ENCODE measurements around the gene DLX4. TPM values are rescaled to one million over a fixed set of nuclear protein-coding genes. Genes with fewer than 3 reads are reported as not detected.
A peak's percentile ranks its signal among the peaks of the same experiment; 100 is the strongest.

The DLX4 gene
- total RNA-seq, 1 experiment from 2014 or later, result 0.44 TPM

GRCh38 chr17:49992933-49993422, 24.0 kb downstream of the DLX4 start:
- no peak for TF ChIP-seq CTCF (conservative IDR thresholded peaks at IDR 0.05; ENCODE audit: low read depth, low read length)
- no peak for TF ChIP-seq EZH2phosphoT487 (IDR thresholded peaks at IDR 0.05; ENCODE audit: borderline replicate concordance, low read length)
- no peak for TF ChIP-seq EZH2 (IDR thresholded peaks at IDR 0.05; ENCODE audit: low read length, unreplicated experiment)
- H3K27me3 ChIP-seq (ENCODE audit: low read length), result peaks cover 12% of the 10 kb centered on the region
- H3F3A ChIP-seq (ENCODE audit: low read length, unreplicated experiment), result no peaks in the 10 kb centered on the region
- no peaks in the 10 kb centered on the region for H4K20me1 ChIP-seq (ENCODE audit: low read length)
- no peak overlapping the region for H3K9ac ChIP-seq (ENCODE audit: low read length)
- no peaks in the 10 kb centered on the region for H3K9me2 ChIP-seq (replicated peaks; ENCODE audit: low read length)
- no peaks in the 10 kb centered on the region for H3K9me3 ChIP-seq (ENCODE audit: low read length)
- H3K4me2 ChIP-seq (ENCODE audit: low read length), result peak overlapping the region; percentile 85
- BruUV-seq (replicated peaks), result no TSS peak
- no peaks in the 10 kb centered on the region for H3K79me2 ChIP-seq (ENCODE audit: low read length)
- H3K27ac ChIP-seq (ENCODE audit: low read length), result no peak overlapping the region
- H3K36me3 ChIP-seq (ENCODE audit: low read depth, low read length), result no peaks in the 10 kb centered on the region
- CTCF ChIA-PET, result interaction anchor here (1.0 kb wide), 1 partner anchor 94 kb away, joined by 3 read pairs; no protein-coding TSS in a partner anchor
- H3K4me3 ChIP-seq (ENCODE audit: low read length), result peak overlapping the region; percentile 68
- POLR2A ChIA-PET (ENCODE audit: unreplicated experiment), result no interaction called here
- DNase-seq, result no peak
- intact Hi-C loops (cut with micrococcal nuclease), result no loop called here
- peaks cover 29% of the 10 kb centered on the region for H3K4me1 ChIP-seq (ENCODE audit: insufficient read depth, low read length)
- ATAC-seq, result no peak
- H2AFZ ChIP-seq (ENCODE audit: low read length), result peak overlapping the region; percentile 73

GRCh38 chr17:49993423-49994060, 24.6 kb downstream of the DLX4 start:
- Histone ChIP-seq H3K4me3 (ENCODE audit: low read length) (peak overlapping the region; percentile 68), H3K79me2 (ENCODE audit: low read length) (no peaks in the 10 kb centered on the region), H3K4me2 (ENCODE audit: low read length) (peak overlapping the region; percentile 85), H3K9me3 (ENCODE audit: low read length) (no peaks in the 10 kb centered on the region), H3K9me2 (replicated peaks; ENCODE audit: low read length) (no peaks in the 10 kb centered on the region), H3K36me3 (ENCODE audit: low read depth, low read length) (no peaks in the 10 kb centered on the region), H3K27ac (ENCODE audit: low read length) (no peak overlapping the region), H3K4me1 (ENCODE audit: insufficient read depth, low read length) (peaks cover 30% of the 10 kb centered on the region), H2AFZ (ENCODE audit: low read length) (peak overlapping the region; percentile 73), H3K9ac (ENCODE audit: low read length) (no peak overlapping the region; the same call in 1 of the 2 replicates), H3K27me3 (ENCODE audit: low read length) (peaks cover 12% of the 10 kb centered on the region), H4K20me1 (ENCODE audit: low read length) (no peaks in the 10 kb centered on the region), H3F3A (ENCODE audit: low read length, unreplicated experiment) (no peaks in the 10 kb centered on the region)
- TF ChIP-seq EZH2 (IDR thresholded peaks at IDR 0.05; ENCODE audit: low read length, unreplicated experiment) (no peak), CTCF (conservative IDR thresholded peaks at IDR 0.05; ENCODE audit: low read depth, low read length) (no peak), EZH2phosphoT487 (IDR thresholded peaks at IDR 0.05; ENCODE audit: borderline replicate concordance, low read length) (no peak)
- peak; percentile 12 for ATAC-seq
- intact Hi-C loops (cut with micrococcal nuclease), result no loop called here
- POLR2A ChIA-PET (ENCODE audit: unreplicated experiment), result no interaction called here
- CTCF ChIA-PET, result interaction anchor here (0.6 to 1.0 kb wide), 2 partner anchors 94 to 938 kb away, joined by 3 read pairs; no protein-coding TSS in a partner anchor
- DNase-seq, result peak; percentile 40
- no TSS peak for BruUV-seq (replicated peaks)
